ENCODE measurements around the gene DNASE1. TPM values are rescaled to one million over a fixed set of nuclear protein-coding genes. Genes with fewer than 3 reads are reported as not detected.

The DNASE1 gene
- total and polyA plus RNA-seq, 4 donors: 0.77 to 11.6 (median 6.2) TPM

- DNase-seq (ENCODE audit: low spot score): no peak
- WGBS: 96% methylated on average over 11 of the region's 11 CpGs
Measured at GRCh38 chr16:3671424-3671823, 16.9 kb downstream of the DNASE1 start.

GRCh38 chr16:3672571-3673041 is 18.1 kb downstream of the DNASE1 start:
- H3K27me3 ChIP-seq (ENCODE audit: control insufficient read depth in 4 of 4, insufficient read depth in 4 of 4, low read length in 3 of 4): no peaks in the 10 kb centered on the region
- 97% methylated on average over 26 of the region's 26 CpGs for WGBS
- TF ChIP-seq HNF4G (IDR thresholded peaks at IDR 0.05): no peak
- TF ChIP-seq EGR1 (IDR thresholded peaks at IDR 0.05; ENCODE audit: low read depth in 2 of 2): no peak
- TF ChIP-seq JUND (IDR thresholded peaks at IDR 0.05): no peak
- TF ChIP-seq RAD21 (IDR thresholded peaks at IDR 0.05): no peak
- no peak for TF ChIP-seq RXRA (IDR thresholded peaks at IDR 0.05)

More at GRCh38 chr16:3671424-3671823, 16.9 kb downstream of the DNASE1 start:
- no peak overlapping the region for H3K4me3 ChIP-seq (ENCODE audit: low read depth in 1 of 3, low read length in 3 of 3)
- no peaks in the 10 kb centered on the region for H3K27me3 ChIP-seq (ENCODE audit: control insufficient read depth in 4 of 4, insufficient read depth in 4 of 4, low read length in 3 of 4)
- no peak overlapping the region for H3K9ac ChIP-seq (ENCODE audit: low read depth in 1 of 2, low read length in 2 of 2)
- TF ChIP-seq RAD21 (IDR thresholded peaks at IDR 0.05): no peak
- no peak for TF ChIP-seq TAF1 (conservative IDR thresholded peaks at IDR 0.05)
- TF ChIP-seq JUND (IDR thresholded peaks at IDR 0.05): no peak
- TF ChIP-seq, protein P1, sequence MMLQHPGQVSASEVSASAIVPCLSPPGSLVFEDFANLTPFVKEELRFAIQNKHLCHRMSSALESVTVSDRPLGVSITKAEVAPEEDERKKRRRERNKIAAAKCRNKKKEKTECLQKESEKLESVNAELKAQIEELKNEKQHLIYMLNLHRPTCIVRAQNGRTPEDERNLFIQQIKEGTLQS (IDR thresholded peaks at IDR 0.05): no peak
- TF ChIP-seq NR2F2 (IDR thresholded peaks at IDR 0.05): no peak
- no peak for TF ChIP-seq HNF4G (IDR thresholded peaks at IDR 0.05)
- TF ChIP-seq FOXA2 (IDR thresholded peaks at IDR 0.05): no peak
- no peak for TF ChIP-seq HNF4A (conservative IDR thresholded peaks at IDR 0.05)
- TF ChIP-seq, protein P2, sequence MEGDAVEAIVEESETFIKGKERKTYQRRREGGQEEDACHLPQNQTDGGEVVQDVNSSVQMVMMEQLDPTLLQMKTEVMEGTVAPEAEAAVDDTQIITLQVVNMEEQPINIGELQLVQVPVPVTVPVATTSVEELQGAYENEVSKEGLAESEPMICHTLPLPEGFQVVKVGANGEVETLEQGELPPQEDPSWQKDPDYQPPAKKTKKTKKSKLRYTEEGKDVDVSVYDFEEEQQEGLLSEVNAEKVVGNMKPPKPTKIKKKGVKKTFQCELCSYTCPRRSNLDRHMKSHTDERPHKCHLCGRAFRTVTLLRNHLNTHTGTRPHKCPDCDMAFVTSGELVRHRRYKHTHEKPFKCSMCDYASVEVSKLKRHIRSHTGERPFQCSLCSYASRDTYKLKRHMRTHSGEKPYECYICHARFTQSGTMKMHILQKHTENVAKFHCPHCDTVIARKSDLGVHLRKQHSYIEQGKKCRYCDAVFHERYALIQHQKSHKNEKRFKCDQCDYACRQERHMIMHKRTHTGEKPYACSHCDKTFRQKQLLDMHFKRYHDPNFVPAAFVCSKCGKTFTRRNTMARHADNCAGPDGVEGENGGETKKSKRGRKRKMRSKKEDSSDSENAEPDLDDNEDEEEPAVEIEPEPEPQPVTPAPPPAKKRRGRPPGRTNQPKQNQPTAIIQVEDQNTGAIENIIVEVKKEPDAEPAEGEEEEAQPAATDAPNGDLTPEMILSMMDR (IDR thresholded peaks at IDR 0.05; ENCODE audit: low read depth, low read length, missing input control): no peak
- TF ChIP-seq EGR1 (IDR thresholded peaks at IDR 0.05; ENCODE audit: low read depth in 2 of 2): no peak
- TF ChIP-seq RXRA (IDR thresholded peaks at IDR 0.05): no peak
- TF ChIP-seq FOXA1 (IDR thresholded peaks at IDR 0.05): no peak
- TF ChIP-seq, protein P3, sequence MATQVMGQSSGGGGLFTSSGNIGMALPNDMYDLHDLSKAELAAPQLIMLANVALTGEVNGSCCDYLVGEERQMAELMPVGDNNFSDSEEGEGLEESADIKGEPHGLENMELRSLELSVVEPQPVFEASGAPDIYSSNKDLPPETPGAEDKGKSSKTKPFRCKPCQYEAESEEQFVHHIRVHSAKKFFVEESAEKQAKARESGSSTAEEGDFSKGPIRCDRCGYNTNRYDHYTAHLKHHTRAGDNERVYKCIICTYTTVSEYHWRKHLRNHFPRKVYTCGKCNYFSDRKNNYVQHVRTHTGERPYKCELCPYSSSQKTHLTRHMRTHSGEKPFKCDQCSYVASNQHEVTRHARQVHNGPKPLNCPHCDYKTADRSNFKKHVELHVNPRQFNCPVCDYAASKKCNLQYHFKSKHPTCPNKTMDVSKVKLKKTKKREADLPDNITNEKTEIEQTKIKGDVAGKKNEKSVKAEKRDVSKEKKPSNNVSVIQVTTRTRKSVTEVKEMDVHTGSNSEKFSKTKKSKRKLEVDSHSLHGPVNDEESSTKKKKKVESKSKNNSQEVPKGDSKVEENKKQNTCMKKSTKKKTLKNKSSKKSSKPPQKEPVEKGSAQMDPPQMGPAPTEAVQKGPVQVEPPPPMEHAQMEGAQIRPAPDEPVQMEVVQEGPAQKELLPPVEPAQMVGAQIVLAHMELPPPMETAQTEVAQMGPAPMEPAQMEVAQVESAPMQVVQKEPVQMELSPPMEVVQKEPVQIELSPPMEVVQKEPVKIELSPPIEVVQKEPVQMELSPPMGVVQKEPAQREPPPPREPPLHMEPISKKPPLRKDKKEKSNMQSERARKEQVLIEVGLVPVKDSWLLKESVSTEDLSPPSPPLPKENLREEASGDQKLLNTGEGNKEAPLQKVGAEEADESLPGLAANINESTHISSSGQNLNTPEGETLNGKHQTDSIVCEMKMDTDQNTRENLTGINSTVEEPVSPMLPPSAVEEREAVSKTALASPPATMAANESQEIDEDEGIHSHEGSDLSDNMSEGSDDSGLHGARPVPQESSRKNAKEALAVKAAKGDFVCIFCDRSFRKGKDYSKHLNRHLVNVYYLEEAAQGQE (IDR thresholded peaks at IDR 0.05): no peak
- TF ChIP-seq GABPA (IDR thresholded peaks at IDR 0.05 in 1 of 2, conservative IDR thresholded peaks at IDR 0.05 in 1 of 2): no peak
- H3K36me3 ChIP-seq (ENCODE audit: control insufficient read depth in 4 of 4, insufficient read depth in 3 of 4, low read depth in 1 of 4, low read length in 3 of 4): peaks cover 20 to 71% (median 23%) of the 10 kb centered on the region in 4 donors
- no peaks in the 10 kb centered on the region for H3K9me3 ChIP-seq (ENCODE audit: control insufficient read depth in 4 of 4, low read length in 3 of 4)
- no peak overlapping the region for H3K27ac ChIP-seq (ENCODE audit: low read depth in 1 of 2, low read length in 2 of 2)
- peaks cover 0 to 6% (median 0%) of the 10 kb centered on the region in 4 donors for H3K4me1 ChIP-seq (ENCODE audit: control insufficient read depth in 4 of 4, insufficient read depth in 4 of 4, low read length in 3 of 4)

More at GRCh38 chr16:3672571-3673041, 18.1 kb downstream of the DNASE1 start:
- Histone ChIP-seq H3K36me3 (ENCODE audit: control insufficient read depth in 4 of 4, insufficient read depth in 3 of 4, low read depth in 1 of 4, low read length in 3 of 4) (peaks cover 20 to 68% (median 23%) of the 10 kb centered on the region in 4 donors), H3K9ac (ENCODE audit: low read depth in 1 of 2, low read length in 2 of 2) (no peak overlapping the region), H3K9me3 (ENCODE audit: control insufficient read depth in 4 of 4, low read length in 3 of 4) (no peaks in the 10 kb centered on the region), H3K4me1 (ENCODE audit: control insufficient read depth in 4 of 4, insufficient read depth in 4 of 4, low read length in 3 of 4) (peaks cover 0 to 13% (median 5%) of the 10 kb centered on the region in 4 donors), H3K27ac (ENCODE audit: low read depth in 1 of 2, low read length in 2 of 2) (no peak overlapping the region), H3K4me3 (ENCODE audit: low read depth in 1 of 3, low read length in 3 of 3) (no peak overlapping the region)
- DNase-seq (ENCODE audit: low spot score): no peak
